Renal pelvis (tissue), 12 donors: ENCODE measurements around the gene RADIL. TPM values are rescaled to one million over a fixed set of nuclear protein-coding genes. Genes with fewer than 3 reads are reported as not detected.
"Not testable (repeated sequence)": the region's sequence is repeated elsewhere in the genome, so short reads cannot be mapped to it uniquely, and the experiment has no call there.

ENCODE experiments used
- DNase-seq: peaks from one replicate; pipeline ENCODE4 v3.0.0-alpha.2; 2013
- long read RNA-seq, 16 experiments: transcript quantifications; one replicate each; lab custom pipeline, GENCODE V29; 2026
- polyA plus RNA-seq, 3 donors: library from polyadenylated mRNA; unstranded; fragments of 120-200 nt; gene quantifications; one replicate each; pipeline ENCODE4 v1.2.1, GENCODE V29; 2013; ENCODE audit not compliant: insufficient read length in 3 of 3

The RADIL gene, protein sequence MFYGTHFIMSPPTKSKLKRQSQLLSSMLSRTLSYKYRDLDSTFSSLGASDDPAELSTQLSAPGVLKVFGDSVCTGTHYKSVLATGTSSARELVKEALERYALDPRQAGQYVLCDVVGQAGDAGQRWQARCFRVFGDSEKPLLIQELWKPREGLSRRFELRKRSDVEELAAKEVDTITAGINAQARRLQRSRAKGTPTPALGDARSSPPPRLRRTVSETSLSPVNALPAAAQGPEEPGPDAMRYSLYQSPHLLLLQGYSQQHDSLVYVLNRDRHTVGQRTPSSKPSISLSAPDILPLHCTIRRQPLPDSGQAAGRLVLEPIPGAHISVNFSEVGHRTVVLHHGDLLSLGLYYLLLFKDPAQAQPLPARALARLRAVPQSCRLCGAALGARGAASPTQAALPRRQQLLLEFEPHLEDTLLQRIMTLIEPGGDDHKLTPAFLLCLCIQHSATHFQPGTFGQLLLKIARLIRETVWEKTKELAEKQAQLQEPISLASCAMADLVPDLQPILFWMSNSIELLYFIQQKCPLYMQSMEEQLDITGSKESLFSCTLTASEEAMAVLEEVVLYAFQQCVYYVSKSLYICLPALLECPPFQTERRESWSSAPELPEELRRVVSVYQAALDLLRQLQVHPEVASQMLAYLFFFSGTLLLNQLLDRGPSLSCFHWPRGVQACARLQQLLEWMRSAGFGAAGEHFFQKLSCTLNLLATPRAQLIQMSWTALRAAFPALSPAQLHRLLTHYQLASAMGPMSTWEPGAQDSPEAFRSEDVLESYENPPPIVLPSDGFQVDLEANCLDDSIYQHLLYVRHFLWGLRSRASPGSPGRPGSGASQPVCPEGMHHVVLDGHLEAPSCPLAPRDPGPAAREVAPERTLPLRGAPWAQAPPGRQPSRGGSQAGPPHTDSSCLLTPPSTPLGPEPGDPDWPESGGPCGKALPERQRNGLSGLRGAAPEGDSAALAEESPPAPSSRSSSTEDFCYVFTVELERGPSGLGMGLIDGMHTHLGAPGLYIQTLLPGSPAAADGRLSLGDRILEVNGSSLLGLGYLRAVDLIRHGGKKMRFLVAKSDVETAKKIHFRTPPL
- polyA plus RNA-seq = 1 to 10 TPM; 2.1 to 2.9 (median 2.2) TPM
- long read RNA-seq, donor 1 = 0 reads
- long read RNA-seq, donor 2, partial matches to known transcripts = 0 of 1 reads
- long read RNA-seq, donor 2, other reads (novel, unspliced or antisense) = 0 of 1 reads
- long read RNA-seq, donor 3, partial matches to known transcripts = 0 of 1 reads
- long read RNA-seq, donor 3, other reads (novel, unspliced or antisense) = 0 of 1 reads
- long read RNA-seq, donor 4 = 0 reads
- long read RNA-seq, donor 5 = 0 reads
- long read RNA-seq, donor 6 = 0 reads
- long read RNA-seq, donor 7 = 0 reads
- long read RNA-seq, donor 8, partial matches to known transcripts = 0 of 1 reads
- long read RNA-seq, donor 8, other reads (novel, unspliced or antisense) = 0 of 1 reads
- long read RNA-seq, donor 9 = 0 reads
- long read RNA-seq, donor 10 = 0 reads
- long read RNA-seq, donor 11 = 0 reads
- long read RNA-seq, donor 12 = 0 reads
- long read RNA-seq, donor 13 = 0 reads
- long read RNA-seq, donor 14 = 0 reads
- long read RNA-seq, donor 15 = 0 reads
- long read RNA-seq, donor 16 = 0 reads

DNA sequence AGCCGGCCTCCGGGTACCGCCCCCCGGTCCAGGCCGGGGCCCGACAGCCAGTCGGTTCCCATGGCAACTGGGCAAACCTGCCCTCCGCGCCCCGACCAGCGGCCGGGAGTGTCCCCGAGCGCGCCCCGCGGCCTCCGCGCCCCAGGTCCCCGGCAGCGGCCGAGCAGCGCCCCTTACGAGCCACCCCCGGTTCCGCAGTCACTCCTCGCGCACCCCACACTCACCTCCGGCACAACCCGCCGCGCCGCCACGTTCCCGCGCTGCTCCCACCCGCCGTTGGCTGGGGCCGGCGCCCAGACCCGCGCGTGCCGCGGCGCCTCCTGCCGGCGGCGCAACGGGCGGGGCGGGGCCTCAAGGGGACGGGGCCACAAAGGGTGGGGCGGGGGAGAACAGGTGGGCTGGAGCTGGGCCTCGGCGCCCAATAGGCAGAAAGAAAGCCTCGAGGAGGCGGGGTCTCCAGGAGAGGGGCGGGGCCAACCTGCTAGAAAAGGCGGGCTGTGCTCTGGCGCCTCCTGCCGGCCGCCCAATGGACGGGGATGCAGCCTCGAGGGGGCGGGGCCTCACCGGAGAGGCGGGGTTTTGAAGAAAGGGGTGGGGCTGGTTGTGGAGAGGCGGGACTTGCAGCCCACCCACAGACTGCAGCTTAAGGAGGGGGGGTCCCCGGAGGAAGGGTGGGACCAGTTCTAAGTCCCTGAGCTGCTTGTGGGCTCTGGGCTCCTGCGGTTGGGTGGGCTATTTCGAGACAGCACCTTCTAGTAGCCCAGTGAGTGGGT lies at the start of gene RADIL:
Gene RADIL (minus strand): TSS at position 345 of the 773 bp plus-strand sequence. CDS start 5,577 bp downstream, outside the sequence.
- peak; percentile 87 for DNase-seq

- DNase-seq = peak; percentile 36
Measured at GRCh38 chr7:4931943-4932342, 48.4 kb upstream of the RADIL start.

DNA sequence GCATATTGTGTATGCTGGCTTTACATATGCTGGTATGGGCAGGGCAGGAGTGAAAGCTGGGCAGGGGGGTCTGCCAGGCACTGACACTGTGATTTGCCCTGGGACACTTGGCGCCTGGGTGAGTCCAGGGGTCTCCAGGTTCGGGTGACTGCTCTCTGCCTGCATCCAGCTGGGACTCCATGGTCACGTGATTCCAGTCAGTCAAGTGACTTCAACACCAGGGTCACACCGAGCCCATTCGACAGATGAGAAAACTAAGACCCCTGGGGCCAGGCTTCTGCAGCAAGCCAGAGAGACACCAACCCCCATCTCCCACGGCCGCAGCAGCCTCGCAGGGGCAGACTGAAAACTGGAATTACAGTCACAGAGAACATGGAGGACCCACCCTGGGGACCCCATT lies 45.5 kb upstream of the RADIL start:
- no peak for DNase-seq

DNA sequence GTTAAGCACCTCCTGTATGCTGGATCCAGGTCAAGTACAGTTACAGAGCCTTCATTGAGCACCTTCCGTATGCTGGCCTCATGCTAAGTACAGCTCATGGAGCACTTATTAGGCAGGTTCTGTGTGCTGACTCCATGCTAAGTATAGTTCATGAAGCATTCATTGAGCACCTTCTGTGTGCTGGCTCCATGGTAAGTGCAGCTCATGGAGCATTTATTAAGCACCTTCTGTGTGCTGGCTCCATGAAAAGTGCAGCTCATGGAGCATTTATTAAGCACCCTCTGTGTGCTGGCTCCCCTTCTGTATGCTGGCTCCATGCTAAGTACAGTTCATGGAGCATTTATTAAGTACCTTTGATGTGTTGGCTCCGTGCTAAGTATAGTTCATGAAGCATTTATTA lies 44.9 kb upstream of the RADIL start:
- no peak for DNase-seq

DNA sequence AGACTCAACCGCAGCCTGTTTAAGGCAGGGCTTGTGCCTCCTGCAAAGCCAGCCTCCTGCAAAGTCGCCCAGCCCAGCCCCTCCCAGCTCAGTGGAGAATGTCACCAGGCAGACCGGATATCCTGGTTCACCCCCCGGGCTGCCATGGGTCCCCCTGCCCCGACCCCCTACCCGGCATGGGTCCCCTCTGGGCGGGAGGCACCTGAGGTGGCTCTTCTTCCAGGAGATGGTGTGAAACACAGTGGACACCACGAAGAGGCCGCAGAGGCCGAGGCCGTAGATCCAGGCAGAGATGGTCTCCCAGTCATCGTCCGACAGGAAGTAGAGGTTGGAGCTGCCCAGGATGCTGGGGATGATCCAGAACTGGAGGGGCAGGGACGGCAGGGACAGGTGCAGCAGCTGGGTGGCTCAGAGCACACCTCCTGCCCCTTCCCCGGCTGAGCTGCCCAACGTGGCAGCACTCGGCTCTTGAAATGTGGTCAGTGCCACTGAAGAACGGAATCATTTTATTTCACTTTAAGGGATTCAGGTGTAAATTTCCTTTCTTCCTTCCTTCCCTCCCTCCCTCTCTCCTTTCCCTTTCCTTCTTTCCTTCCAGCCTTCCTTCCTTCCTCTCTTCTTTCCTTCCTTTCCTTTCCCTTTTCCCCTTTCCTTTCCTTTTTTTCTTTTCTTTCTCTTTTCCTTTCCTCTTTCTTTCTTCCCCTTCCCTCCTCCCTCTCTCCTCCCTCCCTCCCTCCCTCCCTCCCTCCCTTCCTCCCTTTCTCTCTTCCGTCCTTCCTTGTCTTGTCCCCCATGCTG lies 36.7 kb upstream of the RADIL start:
- no peak for DNase-seq

GRCh38 chr7:4916113-4916512 lies 32.6 kb upstream of the RADIL start:
- no peak for DNase-seq

- DNase-seq = no peak
Measured at GRCh38 chr7:4911111-4911828, 27.8 kb upstream of the RADIL start.

- DNase-seq = no peak
Measured at GRCh38 chr7:4906682-4907081, 23.2 kb upstream of the RADIL start.

GRCh38 chr7:4905171-4905570 lies 21.7 kb upstream of the RADIL start:
- DNase-seq = no peak

DNA sequence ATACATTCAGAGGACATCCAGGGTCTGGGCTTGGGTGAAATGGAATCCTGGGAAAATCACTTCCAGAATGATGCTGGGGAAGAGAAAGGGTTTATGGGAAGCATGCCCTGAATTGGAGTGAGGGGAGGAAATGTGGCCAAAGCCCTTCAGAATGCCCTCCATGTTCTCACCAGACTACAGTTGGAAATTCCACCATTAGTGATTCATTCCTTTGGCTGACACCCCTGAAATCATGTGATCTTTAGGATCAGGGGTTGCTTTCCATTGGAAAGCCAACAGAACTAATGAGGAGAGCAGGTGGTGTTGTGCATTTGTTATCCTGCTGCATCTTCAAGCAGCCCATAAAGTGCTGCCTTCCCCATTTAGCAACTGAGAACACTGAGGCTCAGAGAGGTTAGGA lies 20.8 kb upstream of the RADIL start:
- no peak for DNase-seq

DNA sequence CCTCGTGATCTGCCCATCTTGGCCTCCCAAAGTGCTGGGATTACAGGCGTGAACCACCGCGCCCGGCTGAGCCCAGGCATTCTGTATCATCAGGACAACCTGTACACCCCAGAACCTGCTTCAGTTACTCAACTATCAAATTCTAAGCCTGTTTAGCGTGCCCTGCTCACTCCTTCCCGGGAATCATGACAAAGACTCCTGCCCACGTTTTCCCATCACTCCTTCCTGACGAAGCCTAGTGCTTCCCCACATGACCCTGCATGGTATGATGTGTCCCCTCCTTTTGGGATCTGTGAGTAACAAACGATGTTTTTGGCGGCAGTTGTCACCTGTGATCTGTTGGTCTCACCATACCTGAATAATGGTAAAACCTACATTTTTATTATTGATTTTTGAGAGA lies 12.2 kb upstream of the RADIL start:
- no peak for DNase-seq

DNA sequence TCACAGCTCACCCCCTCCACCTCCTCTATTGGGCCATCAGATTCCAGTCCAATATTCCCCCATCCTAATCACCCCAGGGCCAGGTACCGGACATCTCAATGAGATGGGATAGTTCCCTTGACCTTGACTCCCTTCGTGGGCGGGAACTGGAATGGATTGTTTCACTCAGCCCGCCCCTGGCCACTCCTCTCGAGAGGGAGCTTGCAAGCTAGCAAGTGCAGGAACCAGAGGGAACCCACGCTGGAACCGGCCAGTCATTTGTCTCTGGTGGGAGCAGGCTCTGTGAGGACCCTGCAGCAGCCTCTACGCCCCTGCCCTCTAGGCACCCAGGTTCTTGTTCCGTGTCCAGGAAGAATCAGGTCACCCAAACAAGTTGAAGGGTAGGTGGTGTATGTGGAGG lies 11.0 kb upstream of the RADIL start:
- DNase-seq = no peak

GRCh38 chr7:4893929-4894475 lies 10.5 kb upstream of the RADIL start:
- DNase-seq = no peak

DNA sequence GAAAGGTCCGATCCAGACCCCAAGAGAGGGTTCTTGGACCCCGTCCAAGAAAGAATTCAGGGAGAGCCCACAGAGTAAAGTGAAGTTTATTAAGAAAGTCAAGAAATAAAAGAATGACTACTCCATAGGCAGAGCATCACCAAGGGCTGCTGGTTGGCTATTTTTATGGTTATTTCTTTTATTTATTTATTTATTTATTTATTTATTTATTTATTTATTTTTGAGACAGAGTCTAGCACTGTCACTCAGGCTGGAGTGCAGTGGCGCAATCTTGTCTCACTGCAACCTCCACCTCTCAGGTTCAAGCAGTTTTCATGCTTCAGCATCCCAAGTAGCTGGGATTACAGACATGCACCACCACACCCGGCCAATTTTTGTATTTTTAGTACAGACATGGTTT lies 9.7 kb upstream of the RADIL start:
- not testable (repeated sequence) for DNase-seq

DNA sequence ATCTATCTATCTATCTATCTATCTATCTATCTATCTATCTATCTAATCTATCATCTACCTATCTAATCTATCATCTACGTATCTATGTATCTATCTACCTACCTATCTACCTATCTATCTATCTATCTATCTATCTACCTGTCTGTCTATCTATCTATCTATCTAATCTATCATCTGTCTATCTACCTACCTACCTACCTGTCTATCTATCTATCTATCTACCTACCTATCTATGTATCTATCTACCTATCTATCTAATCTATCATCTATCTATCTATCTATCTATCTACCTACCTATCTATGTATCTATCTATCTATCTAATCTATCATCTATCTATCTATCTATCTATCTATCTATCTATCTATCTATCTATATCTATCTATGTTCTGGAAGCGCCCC lies 8.0 kb upstream of the RADIL start:
- DNase-seq = not testable (repeated sequence)

DNA sequence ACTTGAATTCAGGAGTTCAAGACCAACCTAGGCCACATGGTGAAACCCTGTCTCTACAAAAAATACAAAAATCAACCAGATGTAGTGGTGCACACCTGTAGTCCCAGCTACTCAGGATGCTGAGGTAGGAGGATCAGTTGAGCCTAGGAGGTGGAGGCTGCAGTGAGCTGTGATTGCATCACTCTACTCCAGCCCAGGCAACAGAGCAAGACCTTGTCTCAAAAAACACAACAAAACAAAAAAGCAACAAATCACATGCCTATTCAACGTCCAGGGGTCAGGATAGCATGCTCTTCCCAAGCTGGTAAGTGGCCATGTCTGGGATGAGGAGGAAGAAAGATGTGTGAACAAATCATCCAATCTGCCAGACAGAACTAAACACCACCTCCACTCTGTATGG lies 6.2 kb upstream of the RADIL start:
- DNase-seq = no peak

DNA sequence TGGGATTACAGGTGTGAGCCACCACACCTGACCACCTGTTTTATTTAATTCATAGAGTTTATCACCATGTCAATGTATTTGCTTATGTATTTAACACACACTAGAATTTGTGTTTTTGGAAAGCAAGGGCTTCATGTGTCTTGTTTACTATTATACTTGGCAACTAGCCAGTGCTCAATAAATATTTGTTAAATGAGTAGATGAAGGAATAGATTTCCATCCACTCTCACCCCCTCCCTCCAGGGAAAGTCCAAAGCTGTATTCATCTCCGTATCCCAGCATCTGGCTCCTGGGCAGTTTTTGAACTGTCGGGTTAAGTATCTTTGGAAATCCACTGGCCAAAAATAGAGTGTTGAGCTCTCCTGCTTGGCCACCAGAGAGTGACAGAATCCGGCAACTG lies 4.6 kb upstream of the RADIL start:
- DNase-seq = no peak

- no peak for DNase-seq
Measured at GRCh38 chr7:4886671-4887070, 3.2 kb upstream of the RADIL start.

DNA sequence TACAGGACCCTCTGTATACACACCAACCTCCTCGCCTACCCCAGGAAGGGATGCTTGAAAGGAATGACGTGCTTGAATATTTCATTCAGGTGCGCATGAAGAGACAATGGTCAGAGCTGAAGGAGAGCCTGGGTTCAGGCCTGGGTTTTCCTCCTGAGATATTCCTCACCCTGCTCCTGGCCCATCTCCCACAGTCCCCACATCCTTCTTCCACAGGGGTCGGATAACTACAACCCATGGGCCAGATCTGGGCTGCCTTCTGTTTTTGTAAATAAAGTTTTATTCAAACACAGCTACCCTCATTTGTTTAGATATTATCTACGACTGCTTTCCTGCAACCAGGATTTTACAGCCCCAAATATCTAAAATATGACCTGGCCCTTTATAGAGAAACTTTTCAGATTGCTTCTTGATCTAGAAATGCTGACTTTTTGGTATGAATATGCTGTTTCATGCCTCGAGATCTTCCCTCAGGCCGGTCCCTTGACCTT lies 1.8 kb upstream of the RADIL start:
- no peak for DNase-seq
